T-helper 1 cell treated with Interleukin-12 subunit alpha and Interleukin-12 subunit beta and Interleukin-4 antibody, amounts not matched to agents 30 μg/mL and 1 μg/mL, for 36 hours (primary cell): ENCODE measurements around the gene GNB1L.
"Not testable (repeated sequence)": the region's sequence is repeated elsewhere in the genome, so short reads cannot be mapped to it uniquely, and the experiment has no call there.

Experiments used
- H3K27ac Mint-ChIP-seq: one replicate; pipeline ENCODE4 v1.8.0; 2021; ENCODE audit warnings: mild to moderate bottlenecking, mixed read lengths
- H3K27me3 Mint-ChIP-seq: one replicate; pipeline ENCODE4 v1.8.0; 2021; ENCODE audit warnings: low read depth, mixed read lengths
- H3K36me3 Mint-ChIP-seq: one replicate; pipeline ENCODE4 v1.8.0; 2021; ENCODE audit warnings: low read depth, mixed read lengths
- H3K4me1 Mint-ChIP-seq: one replicate; pipeline ENCODE4 v1.8.0; 2021; ENCODE audit warnings: low read depth, mixed read lengths
- H3K4me3 Mint-ChIP-seq: one replicate; pipeline ENCODE4 v1.8.0; 2021; ENCODE audit warnings: mild to moderate bottlenecking, moderate library complexity, mixed read lengths
- H3K9me3 Mint-ChIP-seq: one replicate; pipeline ENCODE4 v1.8.0; 2021; ENCODE audit warnings: mixed read lengths

Gene GNB1L

GRCh38 chr22:19840059-19840458 lies 14.6 kb downstream of the GNB1L start:
- Mint-ChIP-seq H3K9me3 (no peaks in the 10 kb centered on the region), H3K27me3 (no peaks in the 10 kb centered on the region), H3K4me3 (no peak overlapping the region), H3K4me1 (peaks cover 11% of the 10 kb centered on the region), H3K27ac (no peak overlapping the region), H3K36me3 (no peaks in the 10 kb centered on the region)

- Mint-ChIP-seq H3K27ac (no peak overlapping the region), H3K4me3 (no peak overlapping the region), H3K9me3 (no peaks in the 10 kb centered on the region), H3K4me1 (peaks cover 6% of the 10 kb centered on the region), H3K36me3 (no peaks in the 10 kb centered on the region), H3K27me3 (no peaks in the 10 kb centered on the region)
Observed at GRCh38 chr22:19837915-19838314, 16.8 kb downstream of the GNB1L start.

GRCh38 chr22:19836512-19836911 lies 18.2 kb downstream of the GNB1L start:
- H3K4me3 Mint-ChIP-seq, result no peak overlapping the region

GRCh38 chr22:19834599-19834998 lies 20.1 kb downstream of the GNB1L start:
- Mint-ChIP-seq H3K27me3 (no peaks in the 10 kb centered on the region), H3K36me3 (no peaks in the 10 kb centered on the region), H3K4me1 (peaks cover 6% of the 10 kb centered on the region), H3K9me3 (no peaks in the 10 kb centered on the region), H3K4me3 (no peak overlapping the region), H3K27ac (no peak overlapping the region)

More at GRCh38 chr22:19836512-19836911, 18.2 kb downstream of the GNB1L start:
- peaks cover 6% of the 10 kb centered on the region for H3K4me1 Mint-ChIP-seq
- no peak overlapping the region for H3K27ac Mint-ChIP-seq
- no peaks in the 10 kb centered on the region for H3K27me3 Mint-ChIP-seq
- no peaks in the 10 kb centered on the region for H3K9me3 Mint-ChIP-seq
- H3K36me3 Mint-ChIP-seq, result no peaks in the 10 kb centered on the region

GRCh38 chr22:19833327-19833726 lies 21.3 kb downstream of the GNB1L start:
- H3K36me3 Mint-ChIP-seq, H3K27me3 Mint-ChIP-seq, H3K4me1 Mint-ChIP-seq, H3K9me3 Mint-ChIP-seq, H3K4me3 Mint-ChIP-seq, H3K27ac Mint-ChIP-seq: not testable (repeated sequence)

- H3K4me3 Mint-ChIP-seq, result no peak overlapping the region
- H3K9me3 Mint-ChIP-seq, result no peaks in the 10 kb centered on the region
- no peaks in the 10 kb centered on the region for H3K27me3 Mint-ChIP-seq
- H3K4me1 Mint-ChIP-seq, result peaks cover 6% of the 10 kb centered on the region
- no peaks in the 10 kb centered on the region for H3K36me3 Mint-ChIP-seq
- no peak overlapping the region for H3K27ac Mint-ChIP-seq
Observed at GRCh38 chr22:19832476-19833108, 22.1 kb downstream of the GNB1L start.

GRCh38 chr22:19831979-19832378 lies 22.7 kb downstream of the GNB1L start:
- H3K4me3 Mint-ChIP-seq, H3K27ac Mint-ChIP-seq, H3K4me1 Mint-ChIP-seq, H3K9me3 Mint-ChIP-seq, H3K27me3 Mint-ChIP-seq, H3K36me3 Mint-ChIP-seq: not testable (repeated sequence)

GRCh38 chr22:19831016-19831415 lies 23.7 kb downstream of the GNB1L start:
- no peak overlapping the region for H3K4me3 Mint-ChIP-seq
- H3K27me3 Mint-ChIP-seq, result no peaks in the 10 kb centered on the region
- H3K4me1 Mint-ChIP-seq, result peaks cover 2% of the 10 kb centered on the region
- H3K9me3 Mint-ChIP-seq, result no peaks in the 10 kb centered on the region
- no peak overlapping the region for H3K27ac Mint-ChIP-seq
- H3K36me3 Mint-ChIP-seq, result no peaks in the 10 kb centered on the region

GRCh38 chr22:19828035-19828401 lies 26.7 kb downstream of the GNB1L start:
- no peaks in the 10 kb centered on the region for H3K4me1 Mint-ChIP-seq
- H3K4me3 Mint-ChIP-seq, result no peak overlapping the region
- H3K36me3 Mint-ChIP-seq, result no peaks in the 10 kb centered on the region
- H3K27me3 Mint-ChIP-seq, result no peaks in the 10 kb centered on the region
- no peaks in the 10 kb centered on the region for H3K9me3 Mint-ChIP-seq
- no peak overlapping the region for H3K27ac Mint-ChIP-seq

GRCh38 chr22:19827341-19828034 lies 27.2 kb downstream of the GNB1L start:
- H3K27ac Mint-ChIP-seq, result no peak overlapping the region
- no peaks in the 10 kb centered on the region for H3K27me3 Mint-ChIP-seq
- no peaks in the 10 kb centered on the region for H3K36me3 Mint-ChIP-seq
- H3K9me3 Mint-ChIP-seq, result no peaks in the 10 kb centered on the region
- no peaks in the 10 kb centered on the region for H3K4me1 Mint-ChIP-seq
- H3K4me3 Mint-ChIP-seq, result no peak overlapping the region

- Mint-ChIP-seq H3K4me3 (no peak overlapping the region), H3K27ac (no peak overlapping the region), H3K36me3 (no peaks in the 10 kb centered on the region), H3K9me3 (no peaks in the 10 kb centered on the region), H3K27me3 (no peaks in the 10 kb centered on the region), H3K4me1 (no peaks in the 10 kb centered on the region)
Observed at GRCh38 chr22:19826619-19826950, 28.1 kb downstream of the GNB1L start.

- Mint-ChIP-seq H3K27me3 (no peaks in the 10 kb centered on the region), H3K4me3 (no peak overlapping the region), H3K36me3 (no peaks in the 10 kb centered on the region), H3K4me1 (no peaks in the 10 kb centered on the region), H3K27ac (no peak overlapping the region), H3K9me3 (no peaks in the 10 kb centered on the region)
Observed at GRCh38 chr22:19825904-19826618, 28.6 kb downstream of the GNB1L start.

GRCh38 chr22:19824926-19825339 lies 29.7 kb downstream of the GNB1L start:
- Mint-ChIP-seq H3K27ac (no peak overlapping the region), H3K27me3 (no peaks in the 10 kb centered on the region), H3K36me3 (no peaks in the 10 kb centered on the region), H3K9me3 (no peaks in the 10 kb centered on the region), H3K4me1 (no peaks in the 10 kb centered on the region), H3K4me3 (no peak overlapping the region)

- no peak overlapping the region for H3K27ac Mint-ChIP-seq
- H3K27me3 Mint-ChIP-seq, result no peaks in the 10 kb centered on the region
- H3K4me3 Mint-ChIP-seq, result no peak overlapping the region
- no peaks in the 10 kb centered on the region for H3K9me3 Mint-ChIP-seq
- no peaks in the 10 kb centered on the region for H3K4me1 Mint-ChIP-seq
- H3K36me3 Mint-ChIP-seq, result no peaks in the 10 kb centered on the region
Observed at GRCh38 chr22:19824212-19824925, 30.3 kb downstream of the GNB1L start.

- Mint-ChIP-seq H3K27me3 (no peaks in the 10 kb centered on the region), H3K4me1 (no peaks in the 10 kb centered on the region), H3K9me3 (no peaks in the 10 kb centered on the region), H3K4me3 (no peak overlapping the region), H3K27ac (no peak overlapping the region), H3K36me3 (no peaks in the 10 kb centered on the region)
Observed at GRCh38 chr22:19823902-19824211, 30.8 kb downstream of the GNB1L start.
